GM19463 (cell line): Measurements from ENCODE around the gene AAGAB.

Experiments
- ATAC-seq: cut with Tn5 transposase; IDR thresholded peaks from one replicate; pipeline ENCODE4 v1.9.1; 2021; ENCODE audit warnings: mild to moderate bottlenecking, moderate library complexity; ENCODE audit not compliant: unreplicated experiment

The AAGAB gene

GRCh38 chr15:67174864-67175573 lies 79.4 kb downstream of the AAGAB start:
- no peak for ATAC-seq

DNA sequence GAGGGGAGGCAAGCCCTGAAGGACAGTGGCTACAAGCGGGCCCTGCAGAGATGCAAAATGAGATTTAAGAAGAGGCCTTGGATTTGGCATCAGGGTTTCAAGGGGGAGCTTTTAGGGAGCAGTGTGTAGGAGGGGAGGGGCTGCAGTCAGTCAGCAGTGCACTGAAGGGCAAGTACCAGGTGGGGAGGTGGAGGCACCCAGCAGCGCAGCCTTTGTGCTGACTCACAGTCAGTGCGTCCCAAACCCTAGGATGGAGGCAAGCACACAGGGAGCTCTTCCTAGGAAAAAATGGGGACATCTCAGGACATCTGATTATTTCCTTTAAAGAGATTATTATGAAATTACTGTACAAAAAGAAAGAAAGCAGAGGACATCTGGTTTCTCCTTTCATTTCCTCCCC lies 80.0 kb downstream of the AAGAB start:
- no peak for ATAC-seq

- ATAC-seq = no peak
These were observed 80.7 kb downstream of the AAGAB start for GRCh38 chr15:67173786-67174185.

DNA sequence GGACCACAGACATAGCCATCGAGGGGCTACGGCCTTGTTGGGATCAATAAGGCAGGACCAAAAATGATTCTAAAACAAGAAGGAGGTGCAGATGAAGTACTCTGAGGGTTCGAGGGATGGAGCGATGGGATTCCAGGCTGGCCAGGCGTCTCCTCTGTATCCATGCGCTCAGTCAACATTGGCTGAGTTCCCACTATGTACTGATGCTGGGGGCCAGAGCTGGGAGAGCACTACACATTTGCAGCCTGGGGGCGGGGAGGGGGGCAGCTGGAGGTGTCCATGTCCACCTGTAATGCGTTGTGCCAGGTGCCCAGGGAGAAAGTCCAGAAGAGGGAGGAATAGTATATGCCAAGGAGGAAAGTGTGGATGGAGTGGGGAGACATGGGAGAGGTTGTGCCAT lies 81.5 kb downstream of the AAGAB start:
- no peak for ATAC-seq

DNA sequence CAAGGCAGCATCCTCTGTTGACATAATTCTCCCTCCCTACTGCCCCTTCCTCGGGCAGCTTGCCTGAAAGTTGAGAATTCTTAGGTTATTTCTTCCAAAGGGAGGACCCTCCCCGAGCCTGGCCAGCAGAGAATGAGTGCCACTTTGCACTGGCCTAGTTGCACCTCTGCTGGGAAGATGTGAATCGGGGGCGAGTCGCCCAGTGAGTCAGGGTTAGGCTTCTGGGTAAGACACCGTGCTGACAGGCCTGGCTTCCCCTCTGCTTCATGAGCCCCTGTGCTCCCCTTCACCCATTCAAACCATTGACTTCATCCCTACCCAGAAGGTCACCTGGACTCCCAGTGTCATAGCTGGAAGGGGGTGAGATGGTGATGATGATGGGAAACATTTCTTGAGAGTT lies 82.3 kb downstream of the AAGAB start:
- no peak for ATAC-seq

DNA sequence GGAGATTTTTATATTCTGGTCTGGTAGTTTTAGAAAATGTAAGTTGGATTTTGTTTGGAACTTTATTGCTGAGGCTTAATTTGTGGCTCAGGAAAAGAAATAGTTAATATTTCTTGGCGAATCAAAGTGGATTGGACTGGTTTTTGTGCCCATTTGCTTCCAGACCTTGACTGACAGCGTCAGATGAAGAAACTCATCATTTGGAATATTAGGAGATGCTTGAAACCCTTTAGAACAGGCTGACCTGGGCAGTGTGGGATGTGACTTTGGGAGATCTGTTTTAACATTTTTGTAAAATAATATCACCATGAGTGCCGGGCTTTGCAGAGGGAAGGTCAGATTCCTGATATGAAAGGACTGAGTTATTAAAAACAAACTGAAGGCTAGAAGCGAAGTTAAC lies 83.0 kb downstream of the AAGAB start:
- no peak for ATAC-seq

- ATAC-seq = no peak
These were observed 84.1 kb downstream of the AAGAB start for GRCh38 chr15:67170143-67170925.

- ATAC-seq = no peak
These were observed 85.8 kb downstream of the AAGAB start for GRCh38 chr15:67168694-67169093.

GRCh38 chr15:67167091-67167490 lies 87.4 kb downstream of the AAGAB start:
- no peak for ATAC-seq

DNA sequence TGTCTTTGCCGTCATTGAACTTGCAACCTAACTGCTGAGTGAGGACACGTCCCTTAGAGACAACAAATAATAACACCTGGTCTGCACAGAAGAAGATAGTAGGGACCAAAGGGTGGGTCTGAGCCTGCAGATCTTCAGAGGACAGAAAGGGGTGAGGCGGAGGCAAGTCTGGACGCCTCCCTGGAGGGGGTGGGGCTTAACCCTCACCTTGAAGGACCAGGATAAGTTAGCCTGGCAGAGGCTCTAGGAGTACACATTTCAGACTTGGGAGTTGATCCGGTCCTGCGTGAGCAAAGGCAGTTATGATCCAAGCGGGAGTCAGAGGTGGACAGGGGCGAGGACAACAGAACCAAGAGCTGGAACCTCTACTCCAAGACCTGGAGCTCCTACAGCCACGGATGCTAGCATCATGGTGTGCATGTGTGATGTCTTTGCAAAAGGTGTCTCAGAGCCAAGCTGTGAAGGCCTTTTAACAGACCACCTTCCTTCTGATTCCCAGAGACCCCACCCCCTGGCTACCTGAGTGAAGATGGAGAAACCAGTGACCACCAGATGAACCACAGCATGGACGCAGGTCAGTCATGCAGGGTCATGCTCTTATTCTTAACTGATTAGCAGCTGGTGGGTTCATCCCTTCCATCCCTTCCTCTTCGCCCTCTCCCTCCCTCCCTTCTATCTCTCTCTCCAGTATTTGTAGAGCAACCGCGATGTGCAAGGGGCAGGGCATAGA lies 88.0 kb downstream of the AAGAB start:
- ATAC-seq = no peak

GRCh38 chr15:67165254-67166253 lies 88.9 kb downstream of the AAGAB start:
- ATAC-seq = no peak

DNA sequence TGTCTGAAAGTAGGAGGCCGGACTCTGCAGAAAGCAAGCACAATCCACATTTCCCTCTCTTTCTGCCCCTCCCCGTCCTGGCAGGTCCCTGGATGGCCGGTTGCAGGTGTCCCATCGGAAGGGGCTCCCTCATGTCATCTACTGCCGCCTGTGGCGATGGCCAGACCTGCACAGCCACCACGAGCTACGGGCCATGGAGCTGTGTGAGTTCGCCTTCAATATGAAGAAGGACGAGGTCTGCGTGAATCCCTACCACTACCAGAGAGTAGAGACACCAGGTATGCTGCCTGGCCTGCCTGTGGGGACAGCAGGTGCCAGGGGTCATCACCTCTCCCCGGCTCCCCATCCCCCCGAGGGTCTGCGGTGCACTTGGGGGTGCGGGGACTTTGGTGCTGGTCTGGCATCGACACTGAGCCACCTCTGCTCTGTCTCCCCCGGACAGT lies 89.6 kb downstream of the AAGAB start:
- ATAC-seq = no peak

DNA sequence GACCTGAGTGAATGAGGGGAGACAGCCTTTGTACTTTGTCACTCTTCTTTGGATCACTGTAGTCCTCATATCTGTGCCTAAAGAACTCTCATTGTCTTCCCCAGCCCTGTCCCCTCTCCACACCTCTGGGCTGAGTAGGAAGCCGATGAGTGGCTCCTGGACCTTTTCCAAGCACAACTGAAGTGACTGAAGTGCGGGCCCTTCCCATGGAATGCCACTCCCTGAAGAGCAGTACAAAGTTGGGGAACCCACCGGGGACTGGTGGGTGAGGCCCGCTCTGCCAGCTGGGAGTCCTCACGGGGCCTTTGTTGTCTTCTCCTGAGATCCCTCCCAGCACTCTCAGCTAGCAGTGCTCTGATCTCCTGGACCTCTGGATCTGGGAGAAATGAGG lies 90.1 kb downstream of the AAGAB start:
- no peak for ATAC-seq

DNA sequence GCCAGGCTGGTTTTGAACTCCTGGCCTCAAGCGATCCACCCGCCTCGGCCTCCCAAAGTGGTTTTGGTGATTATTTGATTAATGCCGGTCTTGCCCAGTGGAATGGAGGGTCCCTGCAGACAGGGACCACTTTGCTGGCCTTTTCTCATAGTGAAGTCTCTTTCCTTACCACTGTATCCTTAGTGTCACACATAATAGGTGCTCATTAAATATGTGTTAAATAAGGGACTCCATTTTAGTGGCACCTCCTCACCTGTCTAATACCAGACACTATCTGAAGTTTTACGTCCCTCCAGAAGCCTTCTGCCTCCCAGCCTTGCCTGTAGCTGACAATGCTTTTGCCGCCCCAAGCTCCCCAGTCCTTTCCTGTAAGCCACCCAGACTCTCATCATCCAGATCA lies 91.3 kb downstream of the AAGAB start:
- ATAC-seq = no peak

GRCh38 chr15:67161881-67162280 lies 92.6 kb downstream of the AAGAB start:
- ATAC-seq = no peak

DNA sequence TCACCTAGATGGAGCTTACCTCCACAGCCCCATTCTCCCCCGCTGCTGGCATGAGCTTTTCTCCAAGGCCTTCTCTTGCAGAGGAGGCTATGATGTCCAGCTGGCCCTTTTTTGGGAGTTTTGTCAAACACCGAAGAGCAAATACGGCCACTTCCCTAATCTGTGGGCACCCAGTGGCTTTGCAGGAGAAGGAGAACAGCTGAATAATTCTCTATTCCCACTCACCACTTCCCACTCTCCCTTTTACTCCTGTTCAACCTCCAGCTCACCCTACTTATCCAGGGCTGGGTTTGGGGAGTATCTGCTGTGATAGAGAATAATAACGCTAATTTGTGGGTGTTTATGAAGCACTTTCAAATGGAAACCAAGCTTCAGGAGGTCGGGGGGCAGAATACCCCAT lies 93.0 kb downstream of the AAGAB start:
- no peak for ATAC-seq

GRCh38 chr15:67158367-67158766 lies 96.1 kb downstream of the AAGAB start:
- ATAC-seq = no peak

GRCh38 chr15:67157521-67158252 lies 96.8 kb downstream of the AAGAB start:
- ATAC-seq = no peak

DNA sequence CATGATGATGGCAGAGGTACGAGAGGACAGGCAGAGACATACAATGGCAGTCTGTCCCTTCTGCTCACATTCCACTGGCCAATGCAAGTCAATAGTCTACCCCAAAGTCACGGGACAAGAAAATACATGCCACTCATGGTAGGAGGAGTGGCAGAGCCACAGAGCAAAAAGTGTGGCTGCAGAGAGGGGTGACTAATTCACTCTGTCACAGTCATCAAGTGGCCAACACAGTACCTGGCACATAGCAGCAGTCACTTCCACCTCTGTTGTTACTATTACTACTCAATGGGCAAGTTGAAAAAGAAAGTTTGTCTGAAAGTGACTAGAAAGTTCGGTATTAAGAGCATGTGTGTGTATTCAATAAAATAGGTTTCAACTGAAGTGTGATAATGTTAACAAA lies 97.6 kb downstream of the AAGAB start:
- ATAC-seq = no peak

GRCh38 chr15:67156426-67156825 lies 98.0 kb downstream of the AAGAB start:
- no peak for ATAC-seq
